GM20000 (cell line): ENCODE data around the gene REM1.
"Not testable (repeated sequence)": the region's sequence is repeated elsewhere in the genome, so short reads cannot be mapped to it uniquely, and the experiment has no call there.

ENCODE experiments used
- DNase-seq: peaks from one replicate; pipeline ENCODE4 v3.0.0; 2012; ENCODE audit warnings: low spot score
- TF ChIP-seq, protein P1 (sequence below): IDR thresholded peaks from 2 replicates; pipeline ENCODE4 v1.5.1; 2012; ENCODE audit warnings: mild to moderate bottlenecking, control low read depth; ENCODE audit errors: extremely low read depth, missing control alignments

Gene REM1

GRCh38 chr20:31517373-31517772 lies 42.3 kb downstream of the REM1 start:
- TF ChIP-seq, protein P1, sequence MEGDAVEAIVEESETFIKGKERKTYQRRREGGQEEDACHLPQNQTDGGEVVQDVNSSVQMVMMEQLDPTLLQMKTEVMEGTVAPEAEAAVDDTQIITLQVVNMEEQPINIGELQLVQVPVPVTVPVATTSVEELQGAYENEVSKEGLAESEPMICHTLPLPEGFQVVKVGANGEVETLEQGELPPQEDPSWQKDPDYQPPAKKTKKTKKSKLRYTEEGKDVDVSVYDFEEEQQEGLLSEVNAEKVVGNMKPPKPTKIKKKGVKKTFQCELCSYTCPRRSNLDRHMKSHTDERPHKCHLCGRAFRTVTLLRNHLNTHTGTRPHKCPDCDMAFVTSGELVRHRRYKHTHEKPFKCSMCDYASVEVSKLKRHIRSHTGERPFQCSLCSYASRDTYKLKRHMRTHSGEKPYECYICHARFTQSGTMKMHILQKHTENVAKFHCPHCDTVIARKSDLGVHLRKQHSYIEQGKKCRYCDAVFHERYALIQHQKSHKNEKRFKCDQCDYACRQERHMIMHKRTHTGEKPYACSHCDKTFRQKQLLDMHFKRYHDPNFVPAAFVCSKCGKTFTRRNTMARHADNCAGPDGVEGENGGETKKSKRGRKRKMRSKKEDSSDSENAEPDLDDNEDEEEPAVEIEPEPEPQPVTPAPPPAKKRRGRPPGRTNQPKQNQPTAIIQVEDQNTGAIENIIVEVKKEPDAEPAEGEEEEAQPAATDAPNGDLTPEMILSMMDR, result no peak
- DNase-seq, result no peak

- not testable (repeated sequence) for DNase-seq
Observed at GRCh38 chr20:31521267-31521666, 46.2 kb downstream of the REM1 start.

GRCh38 chr20:31522731-31523130 lies 47.6 kb downstream of the REM1 start:
- no peak for DNase-seq
- TF ChIP-seq, protein P1, result no peak

DNA sequence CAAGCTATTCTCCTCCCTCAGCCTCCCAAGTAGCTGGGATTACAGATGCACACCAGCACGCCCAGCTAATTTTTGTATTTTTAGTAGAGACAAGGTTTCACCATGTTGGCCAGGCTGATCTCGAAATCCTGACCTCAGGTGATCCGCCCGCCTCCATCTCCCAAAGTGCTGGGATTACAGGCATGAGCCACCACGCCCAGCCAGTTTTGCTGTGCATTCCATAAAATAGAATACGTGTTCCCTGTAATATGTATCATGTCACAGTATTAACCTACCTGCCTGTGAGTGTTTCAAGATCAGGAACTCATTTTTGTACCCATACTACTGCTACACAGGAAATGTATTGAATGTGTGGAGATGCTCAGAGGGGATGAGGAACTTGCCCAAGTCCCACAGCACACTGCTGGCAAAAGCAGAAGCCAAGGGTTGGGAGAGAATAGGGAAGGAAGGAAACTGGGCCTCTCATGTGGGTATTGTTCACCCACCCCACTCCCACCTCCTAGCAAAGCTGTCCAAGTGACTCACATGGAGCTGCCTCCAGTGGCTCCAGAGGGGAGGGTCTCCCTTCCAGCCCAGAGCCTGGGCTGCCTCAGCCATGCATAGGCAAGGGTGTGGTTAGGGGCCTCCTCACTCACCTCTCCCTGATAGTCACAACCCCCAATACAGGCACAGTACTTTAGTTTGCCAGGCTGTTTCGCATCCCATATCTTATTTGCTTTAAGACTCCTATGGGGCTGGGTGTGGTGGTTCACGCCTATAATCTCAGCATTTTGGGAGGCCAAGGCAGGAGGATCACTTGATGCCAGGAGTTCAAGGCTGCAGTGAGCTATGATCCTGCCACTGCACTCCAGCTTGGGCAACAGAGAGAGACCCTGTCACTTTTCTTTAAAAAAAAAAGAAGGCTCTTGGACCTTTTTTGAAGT lies 48.5 kb downstream of the REM1 start:
- TF ChIP-seq, protein P1, result no peak
- DNase-seq, result no peak

- no peak for DNase-seq
- TF ChIP-seq, protein P1, result no peak
Observed at GRCh38 chr20:31527266-31527665, 52.2 kb downstream of the REM1 start.
